Natural killer cell (primary cell): ENCODE measurements around the gene TRIM32. TPM values are rescaled to one million over a fixed set of nuclear protein-coding genes. Genes with fewer than 3 reads are reported as not detected.

Source experiments
- ATAC-seq, 3 donors: fragments of 150-1000 bp in 2 of 3; fragments of 200-7000 bp in 1 of 3; cut with Tn5 transposase; 1 replicate in 1 of 3; 2 replicates in 2 of 3; pipeline ENCODE4 v1.10.0; 2021; ENCODE audit warnings: mild to moderate bottlenecking in 2 of 3, moderate library complexity in 2 of 3
- DNase-seq, 2 donors: peaks; one replicate each; pipeline versions ENCODE4 v3.0.0 to v3.0.0-alpha.2; 2013 to 2021; ENCODE audit warnings: mixed read lengths in 1 of 2
- H3K27ac ChIP-seq: one replicate; pipeline ENCODE4 v1.5.1; 2013; ENCODE audit warnings: mild to moderate bottlenecking, low read length
- H3K27me3 ChIP-seq: one replicate; pipeline ENCODE4 v1.6.1; 2013; ENCODE audit warnings: low read length; ENCODE audit not compliant: control insufficient read depth, insufficient read depth
- H3K36me3 ChIP-seq: one replicate; pipeline ENCODE4 v1.6.1; 2013; ENCODE audit warnings: low read length; ENCODE audit not compliant: control insufficient read depth, insufficient read depth
- H3K4me1 ChIP-seq: one replicate; pipeline ENCODE4 v1.6.1; 2013; ENCODE audit warnings: low read length; ENCODE audit not compliant: control insufficient read depth, insufficient read depth
- H3K4me3 ChIP-seq: one replicate; pipeline ENCODE4 v1.5.1; 2013; ENCODE audit warnings: low read length
- H3K9me3 ChIP-seq: one replicate; pipeline ENCODE4 v1.6.1; 2013; ENCODE audit warnings: low read length; ENCODE audit not compliant: control insufficient read depth, insufficient read depth
- H3K27ac Mint-ChIP-seq, 2 donors: one replicate each; pipeline ENCODE4 v1.8.0; 2022; ENCODE audit warnings: mild to moderate bottlenecking in 2 of 2, mixed read lengths in 2 of 2, moderate library complexity in 1 of 2
- H3K27me3 Mint-ChIP-seq, 2 donors: one replicate each; pipeline ENCODE4 v1.8.0; 2022; ENCODE audit warnings: low read depth in 2 of 2, mixed read lengths in 2 of 2
- H3K36me3 Mint-ChIP-seq: one replicate; pipeline ENCODE4 v1.8.0; 2022; ENCODE audit warnings: mixed read lengths
- H3K4me1 Mint-ChIP-seq, 2 donors: one replicate each; pipeline ENCODE4 v1.8.0; 2022; ENCODE audit warnings: mixed read lengths in 2 of 2
- H3K4me3 Mint-ChIP-seq: one replicate; pipeline ENCODE4 v1.8.0; 2022; ENCODE audit warnings: mild to moderate bottlenecking, moderate library complexity, mixed read lengths
- H3K9me3 Mint-ChIP-seq, 2 donors: one replicate each; pipeline ENCODE4 v1.8.0; 2022; ENCODE audit warnings: mixed read lengths in 2 of 2
- CTCF ChIP-seq: fragments of 200-600 bp; IDR thresholded peaks from one replicate; pipeline ENCODE4 v1.8.0; 2022; ENCODE audit warnings: antibody characterized with exemption
- WGBS: methylation state at CpG from one replicate; pipeline ENCODE4 v1.1.7; 2013; ENCODE audit warnings: missing lambda C conversion rate; ENCODE audit not compliant: insufficient coverage; 5-methylcytosine and 5-hydroxymethylcytosine counted together
- intact Hi-C: fragments of 100-400 bp; cut with micrococcal nuclease; formaldehyde crosslinking; loops from one replicate; pipeline ENCODE4 v1.14.2; 2022
- total RNA-seq, 4 donors: library from RNA; stranded (reverse); fragments of 120-200 nt in 1 of 4; gene quantifications; one replicate each; pipeline versions ENCODE4 v1.2.3 to v1.2.4, GENCODE V29; 2013 to 2022

The TRIM32 gene
- total RNA-seq, 3 donors from 2014 or later (not counting 1 experiment from before 2014, with no cell fraction given): 8.1 to 12.6 (median 10.8) TPM

- DNase-seq (no peak), ATAC-seq (no peak)
- H3K27me3 ChIP-seq: no peaks in the 10 kb centered on the region
- TF ChIP-seq CTCF: no peak
- H3K4me3 ChIP-seq: no peak overlapping the region
- no peaks in the 10 kb centered on the region for H3K9me3 ChIP-seq
- H3K4me3 Mint-ChIP-seq: no peak overlapping the region
- no peaks in the 10 kb centered on the region for H3K4me1 Mint-ChIP-seq
- H3K36me3 ChIP-seq: no peaks in the 10 kb centered on the region
- no peaks in the 10 kb centered on the region for H3K36me3 Mint-ChIP-seq
- intact Hi-C loops: no loop called here
- no peak overlapping the region for H3K27ac ChIP-seq
- peaks cover 0 to 2% of the 10 kb centered on the region in 2 donors for H3K9me3 Mint-ChIP-seq
- H3K27me3 Mint-ChIP-seq: no peaks in the 10 kb centered on the region
- WGBS: 92% methylated on average over 2 of the region's 2 CpGs
- no peak overlapping the region for H3K27ac Mint-ChIP-seq
- no peaks in the 10 kb centered on the region for H3K4me1 ChIP-seq
Measured at GRCh38 chr9:116720111-116720510, 33.0 kb downstream of the TRIM32 start.

DNA sequence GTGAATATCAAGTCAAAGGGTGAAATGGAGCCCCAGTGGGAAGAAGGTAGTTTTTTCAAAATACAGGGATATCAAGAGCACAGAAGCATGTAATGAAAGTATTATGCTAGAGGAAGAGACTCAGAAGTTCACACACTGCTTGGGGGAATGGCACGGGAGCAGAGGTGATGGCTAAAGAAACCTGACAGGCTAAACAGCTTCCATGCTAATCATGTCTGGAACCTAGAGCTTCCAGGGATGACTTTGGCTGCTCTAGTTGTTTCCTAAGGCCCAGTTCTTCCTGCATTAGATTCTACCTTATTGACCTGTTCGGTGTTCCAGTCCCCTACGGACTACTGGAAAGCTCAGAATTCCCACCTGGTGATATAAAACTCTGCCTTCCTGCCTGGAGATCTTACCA lies 34.3 kb downstream of the TRIM32 start:
- Histone ChIP-seq H3K4me1 (no peaks in the 10 kb centered on the region), H3K27ac (no peak overlapping the region), H3K9me3 (no peaks in the 10 kb centered on the region), H3K27me3 (no peaks in the 10 kb centered on the region), H3K36me3 (no peaks in the 10 kb centered on the region), H3K4me3 (no peak overlapping the region)
- no peaks in the 10 kb centered on the region for H3K36me3 Mint-ChIP-seq
- intact Hi-C loops: no loop called here
- DNase-seq (no peak), ATAC-seq (no peak)
- no peak overlapping the region for H3K27ac Mint-ChIP-seq
- no peaks in the 10 kb centered on the region for H3K4me1 Mint-ChIP-seq
- H3K4me3 Mint-ChIP-seq: no peak overlapping the region
- WGBS: 92% methylated on average over 3 of the region's 3 CpGs
- peaks cover 0 to 2% of the 10 kb centered on the region in 2 donors for H3K9me3 Mint-ChIP-seq
- no peaks in the 10 kb centered on the region for H3K27me3 Mint-ChIP-seq
- TF ChIP-seq CTCF: no peak

DNA sequence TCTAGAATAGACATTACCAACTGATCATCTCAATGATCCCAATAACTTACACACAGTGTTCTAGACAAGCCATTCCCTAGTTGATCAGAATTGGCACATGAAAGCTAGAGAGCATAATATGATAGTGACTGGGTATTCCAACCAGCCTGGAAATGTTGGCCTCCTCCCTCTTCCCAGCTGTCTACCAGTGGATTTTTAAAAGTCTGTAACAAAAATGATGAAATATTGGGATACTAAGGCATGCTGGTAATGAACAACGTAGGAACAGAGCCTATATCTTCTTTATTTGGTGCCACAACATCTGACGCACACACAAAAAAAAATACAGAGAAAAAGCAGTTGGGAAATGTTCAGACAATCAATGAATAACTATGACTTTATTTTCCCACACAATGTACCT lies 34.8 kb downstream of the TRIM32 start:
- intact Hi-C loops: no loop called here
- TF ChIP-seq CTCF: no peak
- Histone ChIP-seq H3K9me3 (no peaks in the 10 kb centered on the region), H3K27ac (no peak overlapping the region), H3K27me3 (no peaks in the 10 kb centered on the region), H3K4me3 (no peak overlapping the region), H3K4me1 (no peaks in the 10 kb centered on the region), H3K36me3 (no peaks in the 10 kb centered on the region)
- Mint-ChIP-seq H3K36me3 (no peaks in the 10 kb centered on the region), H3K9me3 (peaks cover 0 to 2% of the 10 kb centered on the region in 2 donors), H3K27ac (no peak overlapping the region), H3K4me3 (no peak overlapping the region), H3K27me3 (no peaks in the 10 kb centered on the region), H3K4me1 (no peaks in the 10 kb centered on the region)
- DNase-seq (no peak), ATAC-seq (no peak)
- WGBS: 100% methylated on average over 1 of the region's 2 CpGs

DNA sequence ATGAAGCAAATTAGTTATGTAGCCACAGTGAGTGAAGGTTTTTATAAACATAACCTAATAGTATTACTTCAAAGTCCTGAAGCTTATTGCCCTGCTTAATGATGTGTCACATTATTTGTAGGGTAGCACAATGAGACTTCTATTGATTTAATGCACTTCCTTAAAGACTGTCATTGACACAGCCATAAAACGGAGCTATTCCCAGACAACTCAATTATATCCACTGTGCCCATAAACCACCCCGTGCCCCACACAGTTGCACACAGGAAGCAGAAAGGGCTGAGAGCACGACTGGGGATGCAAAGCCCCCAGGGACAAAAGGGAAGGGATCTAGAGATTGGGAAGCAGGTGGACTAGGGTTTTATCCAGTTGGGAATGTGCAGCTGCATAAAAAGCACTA lies 37.0 kb downstream of the TRIM32 start:
- H3K4me3 ChIP-seq: no peak overlapping the region
- H3K9me3 ChIP-seq: no peaks in the 10 kb centered on the region
- TF ChIP-seq CTCF: no peak
- H3K27ac ChIP-seq: no peak overlapping the region
- no peaks in the 10 kb centered on the region for H3K4me1 ChIP-seq
- Mint-ChIP-seq H3K4me1 (no peaks in the 10 kb centered on the region), H3K36me3 (no peaks in the 10 kb centered on the region), H3K27me3 (no peaks in the 10 kb centered on the region), H3K27ac (no peak overlapping the region), H3K4me3 (no peak overlapping the region), H3K9me3 (peaks cover 0 to 2% of the 10 kb centered on the region in 2 donors)
- ATAC-seq (no peak), DNase-seq (no peak)
- intact Hi-C loops: no loop called here
- no peaks in the 10 kb centered on the region for H3K27me3 ChIP-seq
- 25% methylated on average over 2 of the region's 3 CpGs for WGBS
- H3K36me3 ChIP-seq: no peaks in the 10 kb centered on the region
